ENCODE measurements around the gene PRKACG.

The PRKACG gene

GRCh38 chr9:68998385-68998784 is 15.5 kb downstream of the PRKACG start:
- Histone ChIP-seq H3K9ac (ENCODE audit: low read length) (no peak overlapping the region), H3K4me2 (ENCODE audit: low read length) (no peak overlapping the region), H3K79me2 (ENCODE audit: insufficient read depth, low read length) (no peaks in the 10 kb centered on the region), H4K20me1 (ENCODE audit: insufficient read depth, low read length) (no peaks in the 10 kb centered on the region), H3K9me3 (ENCODE audit: low read length) (no peaks in the 10 kb centered on the region), H3K9me2 (ENCODE audit: low read depth, low read length) (no peaks in the 10 kb centered on the region), H3F3A (ENCODE audit: insufficient read depth, low read length) (no peaks in the 10 kb centered on the region), H3K36me3 (ENCODE audit: insufficient read depth, low read length) (no peaks in the 10 kb centered on the region), H3K27ac (ENCODE audit: low read depth, low read length, poor library complexity, severe bottlenecking) (no peak overlapping the region), H2AFZ (ENCODE audit: low read length) (no peak overlapping the region), H3K27me3 (ENCODE audit: insufficient read depth, low read length) (no peaks in the 10 kb centered on the region), H3K4me3 (ENCODE audit: low read depth, low read length, poor library complexity, severe bottlenecking) (no peak overlapping the region), H3K4me1 (ENCODE audit: insufficient read depth, low read length, severe bottlenecking) (peaks cover 9% of the 10 kb centered on the region)
- TF ChIP-seq CTCF (IDR thresholded peaks at IDR 0.05; ENCODE audit: low read length) (no peak), EZH2 (IDR thresholded peaks at IDR 0.05; ENCODE audit: borderline replicate concordance, low read length) (no peak)

GRCh38 chr9:68997666-68998065 is 16.2 kb downstream of the PRKACG start:
- Histone ChIP-seq H3K79me2 (ENCODE audit: insufficient read depth, low read length) (no peaks in the 10 kb centered on the region), H3F3A (ENCODE audit: insufficient read depth, low read length) (no peaks in the 10 kb centered on the region), H3K9ac (ENCODE audit: low read length) (no peak overlapping the region), H2AFZ (ENCODE audit: low read length) (no peak overlapping the region), H3K9me2 (ENCODE audit: low read depth, low read length) (no peaks in the 10 kb centered on the region), H4K20me1 (ENCODE audit: insufficient read depth, low read length) (no peaks in the 10 kb centered on the region), H3K9me3 (ENCODE audit: low read length) (no peaks in the 10 kb centered on the region), H3K4me3 (ENCODE audit: low read depth, low read length, poor library complexity, severe bottlenecking) (no peak overlapping the region), H3K27ac (ENCODE audit: low read depth, low read length, poor library complexity, severe bottlenecking) (no peak overlapping the region), H3K36me3 (ENCODE audit: insufficient read depth, low read length) (no peaks in the 10 kb centered on the region), H3K27me3 (ENCODE audit: insufficient read depth, low read length) (no peaks in the 10 kb centered on the region), H3K4me2 (ENCODE audit: low read length) (no peak overlapping the region), H3K4me1 (ENCODE audit: insufficient read depth, low read length, severe bottlenecking) (peaks cover 9% of the 10 kb centered on the region)
- TF ChIP-seq EZH2 (IDR thresholded peaks at IDR 0.05; ENCODE audit: borderline replicate concordance, low read length) (no peak), CTCF (IDR thresholded peaks at IDR 0.05; ENCODE audit: low read length) (no peak)

GRCh38 chr9:68996462-68996861 is 17.5 kb downstream of the PRKACG start:
- TF ChIP-seq CTCF (IDR thresholded peaks at IDR 0.05; ENCODE audit: low read length) (no peak), EZH2 (IDR thresholded peaks at IDR 0.05; ENCODE audit: borderline replicate concordance, low read length) (no peak)
- no peaks in the 10 kb centered on the region for H3K36me3 ChIP-seq (ENCODE audit: insufficient read depth, low read length)
- no peak overlapping the region for H3K4me3 ChIP-seq (ENCODE audit: low read depth, low read length, poor library complexity, severe bottlenecking)
- H3K27ac ChIP-seq (ENCODE audit: low read depth, low read length, poor library complexity, severe bottlenecking) = no peak overlapping the region
- 0 out of 2 replicates have a peak overlapping the region, but pooled peaks have one; percentile 5 for H3K4me2 ChIP-seq (ENCODE audit: low read length)
- no peak overlapping the region for H3K9ac ChIP-seq (ENCODE audit: low read length)
- H3F3A ChIP-seq (ENCODE audit: insufficient read depth, low read length) = no peaks in the 10 kb centered on the region
- no peaks in the 10 kb centered on the region for H3K9me3 ChIP-seq (ENCODE audit: low read length)
- peaks cover 9% of the 10 kb centered on the region for H3K4me1 ChIP-seq (ENCODE audit: insufficient read depth, low read length, severe bottlenecking)
- no peak overlapping the region for H2AFZ ChIP-seq (ENCODE audit: low read length)
- no peaks in the 10 kb centered on the region for H3K79me2 ChIP-seq (ENCODE audit: insufficient read depth, low read length)
- no peaks in the 10 kb centered on the region for H4K20me1 ChIP-seq (ENCODE audit: insufficient read depth, low read length)
- H3K9me2 ChIP-seq (ENCODE audit: low read depth, low read length) = no peaks in the 10 kb centered on the region
- H3K27me3 ChIP-seq (ENCODE audit: insufficient read depth, low read length) = no peaks in the 10 kb centered on the region
